IgD-negative memory B cell (primary cell): ENCODE data around the gene RHOT2. TPM values are rescaled to one million over a fixed set of nuclear protein-coding genes. Genes with fewer than 3 reads are reported as not detected.

Experiments
- H3K27ac Mint-ChIP-seq, 3 donors: one replicate each; pipeline ENCODE4 v1.8.0; 2020 to 2022; ENCODE audit warnings: mild to moderate bottlenecking in 3 of 3, mixed read lengths in 3 of 3, moderate library complexity in 1 of 3
- H3K27me3 Mint-ChIP-seq: one replicate; pipeline ENCODE4 v1.8.0; 2021; ENCODE audit warnings: mixed read lengths
- H3K36me3 Mint-ChIP-seq: one replicate; pipeline ENCODE4 v1.8.0; 2020; ENCODE audit warnings: mild to moderate bottlenecking, mixed read lengths
- H3K4me1 Mint-ChIP-seq, 3 donors: one replicate each; pipeline ENCODE4 v1.8.0; 2020 to 2022; ENCODE audit warnings: mixed read lengths in 3 of 3, mild to moderate bottlenecking in 1 of 3
- H3K4me3 Mint-ChIP-seq, 4 donors: one replicate each; pipeline ENCODE4 v1.8.0; 2020 to 2022; ENCODE audit warnings: mild to moderate bottlenecking in 4 of 4, mixed read lengths in 4 of 4, moderate library complexity in 3 of 4
- H3K9me3 Mint-ChIP-seq, 3 donors: one replicate each; pipeline ENCODE4 v1.8.0; 2020 to 2021; ENCODE audit warnings: mixed read lengths in 3 of 3, mild to moderate bottlenecking in 1 of 3
- polyA plus RNA-seq: library from polyadenylated mRNA; unstranded; fragments of 300-500 nt; fragmentation: Illumina TruSeq; gene quantifications from one replicate; pipeline ENCODE4 v1.2.3, GENCODE V29; 2021

Gene RHOT2
- polyA plus RNA-seq, 1 donor from 2014 or later, result 42.7 TPM

DNA sequence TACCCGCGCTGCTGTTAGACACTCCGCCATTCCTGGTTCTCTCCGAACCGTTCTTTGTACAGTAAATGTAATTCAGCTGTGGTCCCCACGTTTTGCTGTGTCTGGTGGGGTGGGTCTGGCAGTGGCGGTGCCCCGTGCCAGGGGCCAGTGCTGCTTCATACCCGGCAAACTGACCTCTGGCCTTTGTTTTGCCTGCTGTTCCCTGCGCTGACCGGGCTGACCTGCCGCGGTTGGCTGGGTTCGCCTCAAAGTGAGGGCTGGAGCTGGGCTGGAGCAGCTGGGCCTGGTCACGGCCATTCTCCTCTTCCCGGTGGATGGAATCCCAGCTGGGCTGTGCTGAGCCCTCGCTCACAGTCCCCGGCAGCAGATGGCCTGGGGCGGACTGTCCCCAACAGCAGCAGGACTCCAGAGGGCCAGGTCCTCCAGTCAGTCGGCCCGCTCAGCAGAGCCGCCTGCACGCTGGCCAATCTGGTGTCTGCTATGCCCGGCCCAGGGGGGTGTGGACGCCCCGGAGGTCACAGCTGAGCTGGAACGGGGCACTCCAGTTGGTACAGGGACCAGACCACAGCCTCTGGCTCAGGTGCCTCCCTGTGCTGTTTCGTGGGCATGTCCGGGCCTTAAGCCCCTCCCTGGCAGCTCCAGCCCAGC is 38.6 kb upstream of the RHOT2 start:
- H3K36me3 Mint-ChIP-seq, result peaks cover 2% of the 10 kb centered on the region
- no peaks in the 10 kb centered on the region for H3K27me3 Mint-ChIP-seq
- no peak overlapping the region for H3K4me3 Mint-ChIP-seq
- H3K9me3 Mint-ChIP-seq, result no peaks in the 10 kb centered on the region
- peaks cover 0 to under 1% (median 0%) of the 10 kb centered on the region in 3 donors for H3K4me1 Mint-ChIP-seq
- H3K27ac Mint-ChIP-seq, result peak overlapping the region in 2 of 3 donors; percentile 51 to 63

DNA sequence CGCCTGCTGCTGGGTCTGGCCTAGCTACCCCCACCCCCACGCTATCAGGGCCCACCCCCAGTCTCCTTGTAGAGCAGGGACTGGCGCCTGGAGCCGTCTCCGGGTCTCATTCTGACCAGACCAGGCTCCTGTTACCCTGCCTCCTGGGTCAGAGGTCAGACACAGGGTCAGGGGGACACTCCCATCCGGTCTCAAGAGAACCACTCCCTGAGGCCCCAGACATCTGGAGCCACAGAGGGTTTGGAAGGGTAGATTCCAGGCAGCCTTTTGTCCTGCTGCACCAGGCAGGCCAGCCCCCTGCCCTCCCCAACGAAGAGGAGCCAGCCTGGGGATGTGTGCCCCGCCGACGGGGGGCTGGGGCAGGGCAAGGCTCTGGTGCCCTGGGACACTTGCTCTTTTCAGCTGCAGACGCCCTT is 38.1 kb upstream of the RHOT2 start:
- Mint-ChIP-seq H3K4me1 (peaks cover 0 to 2% (median 0%) of the 10 kb centered on the region in 3 donors), H3K36me3 (peaks cover 2% of the 10 kb centered on the region), H3K27me3 (no peaks in the 10 kb centered on the region), H3K4me3 (no peak overlapping the region), H3K9me3 (no peaks in the 10 kb centered on the region), H3K27ac (no peak overlapping the region)

DNA sequence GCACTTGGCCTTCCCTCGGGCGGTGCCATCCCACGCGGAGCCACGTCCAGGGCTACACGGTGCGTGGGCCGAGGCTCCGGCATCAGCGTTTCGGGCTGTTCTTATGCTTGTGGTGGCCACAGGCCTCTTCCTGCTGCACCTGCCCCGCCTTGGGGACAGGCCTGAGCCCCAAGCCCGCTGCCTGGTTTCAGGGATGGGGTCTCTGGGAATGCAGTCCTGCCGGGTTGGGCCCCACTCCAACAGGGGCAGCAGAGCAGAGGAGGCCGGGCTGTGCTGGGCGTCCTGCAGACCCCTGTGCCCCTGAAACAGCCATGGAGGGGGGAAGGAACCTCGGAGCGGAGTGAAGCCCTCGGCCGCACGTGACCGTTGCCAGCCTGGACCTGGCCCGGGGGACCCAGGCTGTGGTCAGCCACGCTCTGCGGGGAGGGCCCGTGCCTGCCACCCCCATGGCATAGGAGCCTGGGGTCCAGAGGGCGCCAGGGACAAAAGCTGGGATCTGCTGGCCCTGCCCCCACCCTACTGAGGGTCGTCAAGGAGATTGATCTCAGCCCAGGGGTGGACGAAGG is 37.6 kb upstream of the RHOT2 start:
- peaks cover 0 to 5% (median 0%) of the 10 kb centered on the region in 3 donors for H3K4me1 Mint-ChIP-seq
- no peak overlapping the region for H3K4me3 Mint-ChIP-seq
- H3K27me3 Mint-ChIP-seq, result no peaks in the 10 kb centered on the region
- H3K36me3 Mint-ChIP-seq, result peaks cover 2% of the 10 kb centered on the region
- no peaks in the 10 kb centered on the region for H3K9me3 Mint-ChIP-seq
- no peak overlapping the region for H3K27ac Mint-ChIP-seq

DNA sequence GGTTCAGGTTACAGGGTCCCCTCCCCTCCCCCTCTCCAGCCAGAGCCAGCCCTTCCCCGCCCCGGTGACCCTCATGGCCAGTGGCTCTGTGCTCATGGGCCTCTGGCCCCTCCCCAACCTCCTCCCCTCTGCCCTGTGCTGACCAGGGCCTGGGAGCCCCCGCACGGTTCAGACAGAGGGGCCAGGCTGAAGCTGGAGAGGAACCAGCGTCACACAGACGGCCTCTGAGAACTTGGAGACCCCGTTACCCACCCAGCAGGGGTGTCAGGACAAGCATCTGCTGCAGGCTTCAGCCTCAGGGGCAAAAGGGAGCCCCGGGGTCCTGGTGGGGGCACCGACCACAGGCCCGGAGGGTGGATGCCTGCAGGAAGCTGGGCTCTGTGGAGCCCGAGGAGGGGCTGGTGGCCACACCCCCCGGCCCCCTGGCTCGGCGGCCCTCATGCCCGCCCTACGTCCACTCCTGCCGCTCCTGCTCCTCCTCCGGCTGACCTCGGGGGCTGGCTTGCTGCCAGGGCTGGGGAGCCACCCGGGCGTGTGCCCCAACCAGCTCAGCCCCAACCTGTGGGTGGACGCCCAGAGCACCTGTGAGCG is 37.0 kb upstream of the RHOT2 start, which contains the start of gene WFIKKN1:
Gene WFIKKN1, plus strand, starts transcription at position 171 of the 591 bp plus-strand sequence. Its CDS starts 269 bp downstream, at position 440.
- Mint-ChIP-seq H3K27me3 (no peaks in the 10 kb centered on the region), H3K27ac (no peak within 1 kb of the TSS), H3K4me1 (peaks cover 0 to 5% (median 0%) of the 10 kb centered on the region in 3 donors), H3K4me3 (peak within 1 kb of the TSS in 1 of 4 donors; percentile 12), H3K9me3 (no peaks in the 10 kb centered on the region), H3K36me3 (peaks cover 2% of the 10 kb centered on the region)

DNA sequence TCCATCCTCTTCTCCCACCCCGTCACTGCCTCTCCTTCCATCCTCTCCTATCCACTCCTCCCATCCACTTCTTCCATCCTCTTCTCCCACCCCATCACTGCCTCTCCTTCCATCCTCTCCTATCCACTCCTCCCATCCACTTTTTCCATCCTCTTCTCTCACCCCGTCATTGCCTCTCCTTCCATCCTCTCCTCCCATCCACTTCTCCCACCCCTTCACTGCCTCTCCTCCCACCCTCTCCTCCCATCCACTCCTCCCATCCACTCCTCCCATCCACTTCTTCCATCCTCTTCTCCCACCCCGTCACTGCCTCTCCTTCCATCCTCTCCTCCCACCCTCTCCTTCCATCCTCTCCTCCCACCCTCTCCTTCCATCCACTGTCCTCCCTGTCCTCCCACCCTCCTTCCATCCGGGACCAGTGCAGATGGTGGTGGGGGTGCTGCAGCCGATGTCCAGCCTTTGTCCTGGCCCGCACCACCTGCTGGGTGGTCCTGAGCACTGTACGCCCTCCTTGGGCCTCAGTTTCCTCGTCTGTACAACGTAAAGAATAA is 36.0 kb upstream of the RHOT2 start:
- H3K36me3 Mint-ChIP-seq, result no peaks in the 10 kb centered on the region
- H3K27ac Mint-ChIP-seq, result no peak overlapping the region
- peak overlapping the region in 1 of 4 donors; percentile 12 for H3K4me3 Mint-ChIP-seq
- peaks cover 0 to 2% (median 0%) of the 10 kb centered on the region in 3 donors for H3K9me3 Mint-ChIP-seq
- H3K4me1 Mint-ChIP-seq, result peaks cover 0 to 6% (median 5%) of the 10 kb centered on the region in 3 donors
- peaks cover 3% of the 10 kb centered on the region for H3K27me3 Mint-ChIP-seq

DNA sequence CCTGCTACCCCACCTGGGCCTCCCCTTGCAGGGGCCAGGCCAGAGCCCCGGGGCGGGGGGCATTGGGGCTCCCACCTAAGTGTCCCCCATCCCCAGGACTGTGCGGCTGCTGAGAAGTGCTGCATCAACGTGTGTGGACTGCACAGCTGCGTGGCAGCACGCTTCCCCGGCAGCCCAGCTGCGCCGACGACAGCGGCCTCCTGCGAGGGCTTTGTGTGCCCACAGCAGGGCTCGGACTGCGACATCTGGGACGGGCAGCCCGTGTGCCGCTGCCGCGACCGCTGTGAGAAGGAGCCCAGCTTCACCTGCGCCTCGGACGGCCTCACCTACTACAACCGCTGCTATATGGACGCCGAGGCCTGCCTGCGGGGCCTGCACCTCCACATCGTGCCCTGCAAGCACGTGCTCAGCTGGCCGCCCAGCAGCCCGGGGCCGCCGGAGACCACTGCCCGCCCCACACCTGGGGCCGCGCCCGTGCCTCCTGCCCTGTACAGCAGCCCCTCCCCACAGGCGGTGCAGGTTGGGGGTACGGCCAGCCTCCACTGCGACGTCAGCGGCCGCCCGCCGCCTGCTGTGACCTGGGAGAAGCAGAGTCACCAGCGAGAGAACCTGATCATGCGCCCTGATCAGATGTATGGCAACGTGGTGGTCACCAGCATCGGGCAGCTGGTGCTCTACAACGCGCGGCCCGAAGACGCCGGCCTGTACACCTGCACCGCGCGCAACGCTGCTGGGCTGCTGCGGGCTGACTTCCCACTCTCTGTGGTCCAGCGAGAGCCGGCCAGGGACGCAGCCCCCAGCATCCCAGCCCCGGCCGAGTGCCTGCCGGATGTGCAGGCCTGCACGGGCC is 35.2 kb upstream of the RHOT2 start:
- H3K27ac Mint-ChIP-seq, result no peak overlapping the region
- no peaks in the 10 kb centered on the region for H3K36me3 Mint-ChIP-seq
- H3K4me3 Mint-ChIP-seq, result no peak overlapping the region
- peaks cover 0 to 9% (median 6%) of the 10 kb centered on the region in 3 donors for H3K4me1 Mint-ChIP-seq
- H3K27me3 Mint-ChIP-seq, result peaks cover 3% of the 10 kb centered on the region
- H3K9me3 Mint-ChIP-seq, result peaks cover 0 to 2% (median 0%) of the 10 kb centered on the region in 3 donors

DNA sequence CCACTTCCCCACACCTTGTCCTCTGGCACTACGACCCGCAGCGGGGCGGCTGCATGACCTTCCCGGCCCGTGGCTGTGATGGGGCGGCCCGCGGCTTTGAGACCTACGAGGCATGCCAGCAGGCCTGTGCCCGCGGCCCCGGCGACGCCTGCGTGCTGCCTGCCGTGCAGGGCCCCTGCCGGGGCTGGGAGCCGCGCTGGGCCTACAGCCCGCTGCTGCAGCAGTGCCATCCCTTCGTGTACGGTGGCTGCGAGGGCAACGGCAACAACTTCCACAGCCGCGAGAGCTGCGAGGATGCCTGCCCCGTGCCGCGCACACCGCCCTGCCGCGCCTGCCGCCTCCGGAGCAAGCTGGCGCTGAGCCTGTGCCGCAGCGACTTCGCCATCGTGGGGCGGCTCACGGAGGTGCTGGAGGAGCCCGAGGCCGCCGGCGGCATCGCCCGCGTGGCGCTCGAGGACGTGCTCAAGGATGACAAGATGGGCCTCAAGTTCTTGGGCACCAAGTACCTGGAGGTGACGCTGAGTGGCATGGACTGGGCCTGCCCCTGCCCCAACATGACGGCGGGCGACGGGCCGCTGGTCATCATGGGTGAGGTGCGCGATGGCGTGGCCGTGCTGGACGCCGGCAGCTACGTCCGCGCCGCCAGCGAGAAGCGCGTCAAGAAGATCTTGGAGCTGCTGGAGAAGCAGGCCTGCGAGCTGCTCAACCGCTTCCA is 34.4 kb upstream of the RHOT2 start:
- Mint-ChIP-seq H3K9me3 (peaks cover 0 to 2% (median 0%) of the 10 kb centered on the region in 3 donors), H3K36me3 (no peaks in the 10 kb centered on the region), H3K27me3 (peaks cover 3% of the 10 kb centered on the region), H3K4me1 (peaks cover 0 to 10% (median 6%) of the 10 kb centered on the region in 3 donors), H3K4me3 (peak overlapping the region in 1 of 4 donors; percentile 52), H3K27ac (no peak overlapping the region)

DNA sequence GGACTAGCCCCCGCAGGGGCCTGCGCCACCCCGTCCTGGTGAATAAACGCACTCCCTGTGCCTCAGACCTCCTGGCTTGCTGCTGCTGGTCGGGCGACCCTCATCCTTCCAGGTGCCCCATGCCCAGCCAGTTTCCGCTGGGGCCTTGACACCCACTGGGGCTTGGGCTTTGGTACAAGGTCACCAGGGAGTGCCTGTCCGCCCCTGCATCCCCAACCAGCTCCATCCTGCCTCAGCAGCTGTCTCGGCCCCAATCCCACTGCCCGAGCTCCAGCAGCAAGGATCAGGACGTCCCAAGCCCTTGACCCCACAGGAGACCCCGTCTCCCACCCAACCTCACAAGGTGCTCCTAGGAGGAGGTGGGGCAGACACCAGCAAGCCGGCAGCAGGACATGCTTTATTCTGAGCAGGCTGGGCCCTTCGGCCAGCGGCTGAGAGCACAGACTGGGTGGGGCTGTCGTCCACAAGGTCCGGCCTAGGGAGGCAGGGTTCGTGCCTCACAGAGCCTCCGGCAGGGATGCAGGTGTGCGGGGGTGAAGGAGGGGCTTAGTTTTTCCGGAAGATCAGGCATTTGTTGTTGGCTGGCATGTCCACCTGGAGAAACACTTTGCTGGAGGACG is 33.8 kb upstream of the RHOT2 start:
- H3K4me1 Mint-ChIP-seq, result peaks cover 4 to 14% (median 10%) of the 10 kb centered on the region in 3 donors
- peaks cover 3% of the 10 kb centered on the region for H3K27me3 Mint-ChIP-seq
- no peaks in the 10 kb centered on the region for H3K36me3 Mint-ChIP-seq
- peak overlapping the region in 2 of 4 donors; percentile 52 to 70 for H3K4me3 Mint-ChIP-seq
- peak overlapping the region in 2 of 3 donors; percentile 31 to 71 for H3K27ac Mint-ChIP-seq
- H3K9me3 Mint-ChIP-seq, result peaks cover 0 to 2% (median 0%) of the 10 kb centered on the region in 3 donors

DNA sequence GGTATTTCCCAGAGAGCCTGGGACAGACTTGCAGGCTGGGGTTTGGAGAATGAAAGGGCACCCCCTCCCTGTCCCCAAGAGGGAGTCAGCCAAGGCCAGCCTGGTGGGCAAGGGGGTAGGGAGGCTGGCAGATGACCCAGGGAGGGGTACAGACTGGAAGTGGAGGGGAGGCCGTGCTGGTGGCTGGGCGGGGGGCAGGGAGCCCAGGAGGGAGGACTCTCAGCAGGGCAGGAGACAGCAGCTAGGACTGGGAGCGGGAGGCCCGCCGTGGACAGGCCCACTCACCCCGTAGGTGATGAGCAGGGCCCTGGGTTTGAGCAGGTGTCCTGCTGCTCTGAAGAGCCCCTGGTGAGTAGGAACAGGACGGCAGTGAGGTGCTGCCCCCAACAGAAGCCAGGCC is 32.9 kb upstream of the RHOT2 start:
- Mint-ChIP-seq H3K9me3 (peaks cover 0 to 2% (median 0%) of the 10 kb centered on the region in 3 donors), H3K27ac (peak overlapping the region in 1 of 3 donors; percentile 71)

DNA sequence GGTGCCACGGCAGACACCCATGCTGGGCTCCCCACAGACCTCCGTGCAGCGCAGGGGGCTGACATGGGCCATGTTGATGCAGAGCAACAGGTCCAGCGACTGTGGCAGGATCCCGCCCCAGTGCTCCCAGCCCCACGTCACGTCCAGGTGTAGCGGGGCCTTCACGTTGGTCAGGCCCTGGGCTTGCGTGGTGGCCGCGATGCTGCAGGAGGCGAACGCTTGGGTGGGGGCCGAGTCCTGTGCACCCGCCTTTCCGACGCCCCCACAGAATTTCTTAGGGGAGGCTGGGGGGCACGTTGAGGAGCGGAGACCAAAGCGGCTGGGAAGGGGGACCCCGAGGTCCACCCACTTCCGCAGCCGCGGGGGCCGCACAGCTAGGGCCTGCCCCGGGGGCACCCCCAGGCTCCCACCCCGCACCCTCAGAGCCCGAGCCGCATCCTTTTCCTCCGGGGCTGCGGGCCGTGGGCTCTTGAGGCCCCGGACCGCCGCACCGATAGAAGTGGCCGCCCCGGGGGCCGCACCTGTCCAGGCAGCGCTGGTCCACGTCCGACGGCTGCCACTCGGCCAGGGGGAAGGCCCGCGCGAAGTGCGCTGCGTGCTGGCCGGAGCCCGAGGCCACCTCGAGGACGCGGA is 32.2 kb upstream of the RHOT2 start:
- H3K27ac Mint-ChIP-seq, result peak overlapping the region in 2 of 3 donors; percentile 100
- peak overlapping the region; percentile 68 to 100 (median 98) for H3K4me3 Mint-ChIP-seq
- H3K36me3 Mint-ChIP-seq, result no peaks in the 10 kb centered on the region
- peaks cover 12 to 19% (median 13%) of the 10 kb centered on the region in 3 donors for H3K4me1 Mint-ChIP-seq
- peaks cover 3% of the 10 kb centered on the region for H3K27me3 Mint-ChIP-seq
- peaks cover 0 to 2% (median 0%) of the 10 kb centered on the region in 3 donors for H3K9me3 Mint-ChIP-seq

More for the DNA sequence above, 32.9 kb upstream of the RHOT2 start:
- Mint-ChIP-seq H3K4me1 (peaks cover 10 to 19% (median 13%) of the 10 kb centered on the region in 3 donors), H3K27me3 (peaks cover 3% of the 10 kb centered on the region), H3K4me3 (peak overlapping the region; percentile 25 to 83 (median 46)), H3K36me3 (no peaks in the 10 kb centered on the region)

DNA sequence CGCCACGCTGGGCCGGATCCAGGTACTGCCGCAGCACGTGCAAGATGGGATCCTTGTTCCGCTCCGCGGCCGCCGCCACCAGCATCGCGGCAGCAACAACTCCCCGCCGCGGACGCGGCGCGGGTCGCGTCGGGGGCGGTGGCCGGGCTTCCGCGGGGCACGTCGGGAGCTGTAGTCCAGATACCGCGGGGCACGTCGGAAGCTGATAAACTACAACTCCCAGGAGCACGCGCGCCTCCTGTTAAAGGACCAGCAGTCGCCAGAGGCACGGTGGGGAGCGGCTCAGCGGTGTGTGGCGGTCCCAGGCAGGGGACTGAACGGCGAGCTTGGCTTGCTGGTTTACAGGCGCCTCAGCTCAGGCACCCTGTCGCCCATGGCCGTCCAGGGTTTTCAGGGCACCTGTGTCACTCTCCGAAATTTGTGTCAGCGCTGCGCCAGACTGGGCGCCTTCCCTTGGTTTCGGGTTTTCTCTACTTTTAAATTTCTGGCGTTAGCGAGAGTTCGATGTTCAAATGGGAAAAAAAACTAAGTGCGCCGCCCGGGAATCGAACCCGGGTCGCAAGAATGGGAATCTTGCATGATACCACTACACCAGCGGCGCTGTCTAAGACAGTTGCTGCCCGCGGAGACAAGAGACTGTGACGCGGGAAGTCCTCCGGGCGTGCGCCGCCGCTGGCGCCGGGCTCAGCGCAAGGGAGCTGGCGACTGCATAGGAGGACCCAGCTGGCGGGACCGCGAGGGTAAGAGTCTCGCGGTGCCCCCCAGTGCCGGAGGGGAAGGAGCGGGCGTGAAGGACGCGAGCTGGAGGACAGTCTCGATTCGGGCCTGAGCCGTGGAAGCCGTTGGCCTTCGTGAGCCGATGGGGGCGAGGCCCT is 31.5 kb upstream of the RHOT2 start, which contains the start of gene METTL26:
Gene METTL26, minus strand, starts transcription at position 100 of the 875 bp plus-strand sequence. Its CDS starts 15 bp downstream, at position 85.
- H3K27ac Mint-ChIP-seq, result peak within 1 kb of the TSS; percentile 99 to 100 (median 100)
- H3K4me3 Mint-ChIP-seq, result peak within 1 kb of the TSS; percentile 96 to 100 (median 100)
- H3K36me3 Mint-ChIP-seq, result no peaks in the 10 kb centered on the region
- H3K4me1 Mint-ChIP-seq, result peaks cover 12 to 19% (median 13%) of the 10 kb centered on the region in 3 donors
- peaks cover 0 to 2% (median 0%) of the 10 kb centered on the region in 3 donors for H3K9me3 Mint-ChIP-seq
- peaks cover 3% of the 10 kb centered on the region for H3K27me3 Mint-ChIP-seq
